Measurements from ENCODE around the gene TBC1D10A. TPM values are rescaled to one million over a fixed set of nuclear protein-coding genes. Genes with fewer than 3 reads are reported as not detected.

TBC1D10A gene
- total RNA-seq, 1 donor from 2014 or later = 5.8 TPM

DNA sequence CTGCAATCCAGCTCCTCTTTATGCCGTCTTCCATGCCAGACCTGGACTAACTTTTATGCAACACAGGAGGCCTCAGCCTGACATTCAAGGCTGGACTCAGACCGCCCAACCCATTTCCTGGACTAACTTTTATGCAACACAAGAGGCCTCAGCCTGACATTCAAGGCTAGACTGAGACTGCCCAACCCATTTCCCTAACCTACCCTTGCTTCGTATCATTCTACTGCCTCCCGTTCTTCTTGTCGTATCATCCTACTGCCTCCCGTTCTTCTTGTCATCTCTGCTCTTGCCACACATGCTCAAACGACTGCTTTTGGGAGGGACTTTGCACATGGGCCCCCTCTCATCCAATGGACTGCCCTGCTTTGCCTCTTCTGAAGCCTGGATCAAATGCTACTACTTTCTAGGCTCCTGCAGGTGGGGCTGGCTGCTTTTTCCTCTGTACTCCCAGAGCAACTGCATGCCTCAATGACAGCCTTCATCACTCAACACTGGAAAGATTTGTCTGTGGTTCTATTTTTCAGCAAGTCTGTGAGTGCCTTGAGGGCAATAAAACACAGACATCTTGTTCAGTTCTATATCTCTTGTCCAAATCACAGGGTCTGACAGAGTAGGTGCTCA is 7.8 kb downstream of the TBC1D10A start:
- peak; percentile 11 for DNase-seq
- H3K27me3 ChIP-seq (ENCODE audit: low read depth) = no peaks in the 10 kb centered on the region
- intact Hi-C loops (cut with micrococcal nuclease) = no loop called here
- TF ChIP-seq, protein P1, sequence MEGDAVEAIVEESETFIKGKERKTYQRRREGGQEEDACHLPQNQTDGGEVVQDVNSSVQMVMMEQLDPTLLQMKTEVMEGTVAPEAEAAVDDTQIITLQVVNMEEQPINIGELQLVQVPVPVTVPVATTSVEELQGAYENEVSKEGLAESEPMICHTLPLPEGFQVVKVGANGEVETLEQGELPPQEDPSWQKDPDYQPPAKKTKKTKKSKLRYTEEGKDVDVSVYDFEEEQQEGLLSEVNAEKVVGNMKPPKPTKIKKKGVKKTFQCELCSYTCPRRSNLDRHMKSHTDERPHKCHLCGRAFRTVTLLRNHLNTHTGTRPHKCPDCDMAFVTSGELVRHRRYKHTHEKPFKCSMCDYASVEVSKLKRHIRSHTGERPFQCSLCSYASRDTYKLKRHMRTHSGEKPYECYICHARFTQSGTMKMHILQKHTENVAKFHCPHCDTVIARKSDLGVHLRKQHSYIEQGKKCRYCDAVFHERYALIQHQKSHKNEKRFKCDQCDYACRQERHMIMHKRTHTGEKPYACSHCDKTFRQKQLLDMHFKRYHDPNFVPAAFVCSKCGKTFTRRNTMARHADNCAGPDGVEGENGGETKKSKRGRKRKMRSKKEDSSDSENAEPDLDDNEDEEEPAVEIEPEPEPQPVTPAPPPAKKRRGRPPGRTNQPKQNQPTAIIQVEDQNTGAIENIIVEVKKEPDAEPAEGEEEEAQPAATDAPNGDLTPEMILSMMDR (IDR thresholded peaks at IDR 0.05; ENCODE audit: borderline replicate concordance) = peak; percentile 23
- H3K4me3 ChIP-seq = no peak overlapping the region
- peaks cover 100% of the 10 kb centered on the region for H3K4me1 ChIP-seq
- H3K36me3 ChIP-seq = no peaks in the 10 kb centered on the region
- no peaks in the 10 kb centered on the region for H3K9me3 ChIP-seq (replicated peaks)
- peak overlapping the region; percentile 75 for H3K27ac ChIP-seq (replicated peaks)

DNA sequence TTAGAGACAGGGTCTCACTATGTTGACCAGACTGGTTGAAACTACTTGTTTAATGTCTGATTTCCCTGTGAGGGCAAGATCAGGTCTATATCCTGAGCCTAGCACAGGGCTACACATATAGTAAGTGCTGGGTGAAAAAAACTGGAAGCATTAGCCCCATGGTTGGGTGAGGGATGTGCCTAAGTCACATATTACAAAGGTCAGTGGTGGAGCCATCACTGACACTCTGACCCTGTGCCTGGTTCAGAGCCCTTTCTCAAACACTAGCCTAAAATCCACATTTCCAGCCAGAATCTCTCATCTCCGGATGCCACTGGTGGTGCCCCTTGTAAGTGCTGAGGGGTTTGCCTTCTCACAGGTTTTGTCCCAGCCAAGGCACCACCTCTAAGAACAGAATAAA is 9.0 kb downstream of the TBC1D10A start:
- no peaks in the 10 kb centered on the region for H3K36me3 ChIP-seq
- DNase-seq = no peak
- H3K27ac ChIP-seq (replicated peaks) = peak overlapping the region; percentile 75
- H3K4me1 ChIP-seq = peaks cover 98% of the 10 kb centered on the region
- H3K9me3 ChIP-seq (replicated peaks) = no peaks in the 10 kb centered on the region
- no peak overlapping the region for H3K4me3 ChIP-seq
- no peaks in the 10 kb centered on the region for H3K27me3 ChIP-seq (ENCODE audit: low read depth)
- intact Hi-C loops (cut with micrococcal nuclease) = no loop called here
- TF ChIP-seq, protein P1 (IDR thresholded peaks at IDR 0.05; ENCODE audit: borderline replicate concordance) = no peak

DNA sequence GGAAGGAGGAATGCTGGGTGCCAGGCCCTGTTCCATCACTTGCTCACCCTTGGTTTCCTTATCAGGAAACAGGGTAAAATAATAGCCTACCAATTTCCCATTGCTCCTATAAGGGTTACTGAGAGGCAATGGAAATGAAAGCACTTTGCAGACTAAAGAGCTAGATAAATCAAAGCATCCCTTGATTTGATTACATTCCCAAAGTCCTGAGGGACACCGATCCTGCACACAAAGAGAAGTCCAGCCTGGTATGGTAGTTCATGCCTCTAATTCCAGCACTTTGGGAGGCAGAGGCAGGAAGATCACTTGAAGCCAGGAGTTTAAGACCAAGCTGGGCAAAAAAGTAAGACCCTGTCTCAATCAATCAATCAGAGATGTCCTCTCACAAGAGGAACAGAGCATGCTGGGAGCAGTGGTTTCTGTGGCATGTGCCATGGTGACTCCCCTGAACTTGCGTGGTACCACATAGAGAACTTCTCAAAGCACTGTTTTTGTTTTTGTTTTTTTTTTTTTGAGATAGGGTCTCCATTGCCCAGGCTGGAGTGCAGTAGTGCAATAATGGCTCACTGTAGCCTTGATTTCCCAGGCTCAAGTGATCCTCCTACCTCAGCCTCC is 10.7 kb downstream of the TBC1D10A start:
- H3K4me3 ChIP-seq = no peak overlapping the region
- H3K27me3 ChIP-seq (ENCODE audit: low read depth) = no peaks in the 10 kb centered on the region
- H3K4me1 ChIP-seq = peaks cover 98% of the 10 kb centered on the region
- intact Hi-C loops (cut with micrococcal nuclease) = no loop called here
- no peaks in the 10 kb centered on the region for H3K36me3 ChIP-seq
- no peaks in the 10 kb centered on the region for H3K9me3 ChIP-seq (replicated peaks)
- TF ChIP-seq, protein P1 (IDR thresholded peaks at IDR 0.05; ENCODE audit: borderline replicate concordance) = no peak
- DNase-seq = no peak
- H3K27ac ChIP-seq (replicated peaks) = peak overlapping the region; percentile 36

DNA sequence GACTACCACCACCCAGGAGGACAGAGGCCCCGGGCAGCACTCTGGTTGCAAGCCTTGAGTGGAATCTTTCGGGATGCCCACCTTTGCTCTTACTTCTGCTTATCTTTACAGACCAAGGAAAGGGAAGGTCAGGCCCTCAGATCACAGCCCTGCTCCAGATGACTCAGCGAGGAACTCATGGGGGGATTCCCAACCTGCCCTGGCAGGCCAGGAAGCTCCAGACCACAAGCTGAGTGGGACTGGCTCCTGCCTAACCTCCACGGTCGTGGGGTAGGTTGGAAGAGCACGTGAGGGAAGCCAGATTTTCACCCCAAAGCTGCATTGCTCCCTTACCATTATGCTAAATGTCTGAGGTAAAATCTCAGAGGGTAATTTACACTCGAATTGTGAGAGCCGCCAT is 11.8 kb downstream of the TBC1D10A start:
- H3K27ac ChIP-seq (replicated peaks) = peak overlapping the region; percentile 36
- TF ChIP-seq, protein P1 (IDR thresholded peaks at IDR 0.05; ENCODE audit: borderline replicate concordance) = no peak
- DNase-seq = no peak
- no peaks in the 10 kb centered on the region for H3K27me3 ChIP-seq (ENCODE audit: low read depth)
- H3K36me3 ChIP-seq = no peaks in the 10 kb centered on the region
- no peak overlapping the region for H3K4me3 ChIP-seq
- H3K4me1 ChIP-seq = peaks cover 98% of the 10 kb centered on the region
- intact Hi-C loops (cut with micrococcal nuclease) = no loop called here
- no peaks in the 10 kb centered on the region for H3K9me3 ChIP-seq (replicated peaks)

DNA sequence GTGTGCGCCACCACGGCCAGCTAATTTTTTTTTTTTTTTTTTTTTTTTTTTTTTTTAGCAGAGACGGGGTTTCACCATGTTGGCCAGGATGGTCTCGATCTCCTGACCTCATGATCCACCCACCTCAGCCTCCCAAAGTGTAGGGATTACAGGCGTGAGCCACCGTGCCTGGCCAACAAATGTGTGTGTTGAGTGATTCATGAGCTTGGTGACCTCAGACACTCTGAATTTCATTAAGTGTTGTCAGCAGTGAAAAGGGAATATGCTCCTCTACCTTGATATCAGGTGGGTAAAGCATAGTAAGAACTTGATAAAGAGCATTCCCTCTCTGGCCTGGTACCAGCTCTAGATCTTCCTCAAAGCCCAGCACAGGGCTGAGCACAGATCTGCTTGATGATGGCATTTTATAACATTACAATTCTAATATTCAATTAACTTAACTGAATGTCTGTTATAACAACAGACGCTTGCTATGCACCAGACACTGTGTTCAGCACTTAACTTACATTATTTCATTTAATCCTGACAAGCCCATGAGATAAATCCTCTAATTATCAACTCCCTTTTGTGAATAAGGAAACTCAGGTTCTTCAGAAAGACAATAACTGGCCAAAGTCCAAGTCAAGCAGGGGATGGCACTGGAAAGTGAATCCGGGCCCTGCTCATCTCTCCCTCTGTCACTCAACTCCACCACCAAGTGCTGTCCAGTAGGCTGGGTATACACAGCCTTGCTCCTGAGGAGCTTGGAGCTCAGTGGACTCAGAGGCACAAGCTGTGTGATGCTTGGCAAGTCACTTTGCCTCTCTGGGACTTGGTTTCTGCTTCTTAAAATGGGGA is 13.0 kb downstream of the TBC1D10A start:
- Histone ChIP-seq H3K4me3 (no peak overlapping the region), H3K4me1 (peaks cover 98% of the 10 kb centered on the region), H3K27me3 (ENCODE audit: low read depth) (no peaks in the 10 kb centered on the region), H3K27ac (replicated peaks) (peak overlapping the region; percentile 36), H3K9me3 (replicated peaks) (no peaks in the 10 kb centered on the region), H3K36me3 (no peaks in the 10 kb centered on the region)
- TF ChIP-seq, protein P1 (IDR thresholded peaks at IDR 0.05; ENCODE audit: borderline replicate concordance) = no peak
- DNase-seq = no peak
- intact Hi-C loops (cut with micrococcal nuclease) = no loop called here
